IPS-18a (cell line): Measurements from ENCODE around the gene ZNF827.

Experiments
- H3K27ac ChIP-seq: one replicate; pipeline ENCODE4 v1.5.1; 2013; ENCODE audit warnings: low read length
- H3K27me3 ChIP-seq: one replicate; pipeline ENCODE4 v1.6.1; 2013; ENCODE audit warnings: mild to moderate bottlenecking, low read length; ENCODE audit not compliant: control insufficient read depth, insufficient read depth
- H3K36me3 ChIP-seq: one replicate; pipeline ENCODE4 v1.6.1; 2013; ENCODE audit warnings: low read depth, low read length; ENCODE audit not compliant: control insufficient read depth
- H3K4me1 ChIP-seq: one replicate; pipeline ENCODE4 v1.6.1; 2013; ENCODE audit warnings: low read depth, low read length; ENCODE audit not compliant: control insufficient read depth
- H3K4me3 ChIP-seq: one replicate; pipeline ENCODE4 v1.5.1; 2013; ENCODE audit warnings: low read length
- H3K9ac ChIP-seq: one replicate; pipeline ENCODE4 v1.6.1; 2013; ENCODE audit warnings: mild to moderate bottlenecking, low read length, moderate library complexity
- H3K9me3 ChIP-seq: one replicate; pipeline ENCODE4 v1.6.1; 2013; ENCODE audit warnings: low read depth, low read length; ENCODE audit not compliant: control insufficient read depth

ZNF827 gene

DNA sequence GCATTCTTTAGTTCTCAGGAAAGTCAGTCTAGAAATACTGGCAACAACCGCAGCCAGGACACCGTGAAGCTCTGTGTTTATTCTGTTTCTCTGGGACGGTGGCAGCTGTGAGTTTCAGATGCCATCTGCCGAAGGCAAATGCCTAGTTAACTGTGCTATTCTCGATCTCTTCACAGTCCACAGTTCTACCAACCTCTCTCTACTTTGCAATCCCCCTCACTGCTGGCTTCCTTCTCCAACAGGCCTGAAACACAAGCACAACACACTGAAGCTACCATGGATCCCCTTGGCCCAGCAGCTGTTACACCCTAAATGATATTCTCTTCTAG is 118.8 kb downstream of the ZNF827 start:
- Histone ChIP-seq H3K4me3 (no peak overlapping the region), H3K27me3 (no peaks in the 10 kb centered on the region), H3K36me3 (peaks cover 5% of the 10 kb centered on the region), H3K9ac (no peak overlapping the region), H3K9me3 (no peaks in the 10 kb centered on the region), H3K27ac (no peak overlapping the region), H3K4me1 (peaks cover 30% of the 10 kb centered on the region)

DNA sequence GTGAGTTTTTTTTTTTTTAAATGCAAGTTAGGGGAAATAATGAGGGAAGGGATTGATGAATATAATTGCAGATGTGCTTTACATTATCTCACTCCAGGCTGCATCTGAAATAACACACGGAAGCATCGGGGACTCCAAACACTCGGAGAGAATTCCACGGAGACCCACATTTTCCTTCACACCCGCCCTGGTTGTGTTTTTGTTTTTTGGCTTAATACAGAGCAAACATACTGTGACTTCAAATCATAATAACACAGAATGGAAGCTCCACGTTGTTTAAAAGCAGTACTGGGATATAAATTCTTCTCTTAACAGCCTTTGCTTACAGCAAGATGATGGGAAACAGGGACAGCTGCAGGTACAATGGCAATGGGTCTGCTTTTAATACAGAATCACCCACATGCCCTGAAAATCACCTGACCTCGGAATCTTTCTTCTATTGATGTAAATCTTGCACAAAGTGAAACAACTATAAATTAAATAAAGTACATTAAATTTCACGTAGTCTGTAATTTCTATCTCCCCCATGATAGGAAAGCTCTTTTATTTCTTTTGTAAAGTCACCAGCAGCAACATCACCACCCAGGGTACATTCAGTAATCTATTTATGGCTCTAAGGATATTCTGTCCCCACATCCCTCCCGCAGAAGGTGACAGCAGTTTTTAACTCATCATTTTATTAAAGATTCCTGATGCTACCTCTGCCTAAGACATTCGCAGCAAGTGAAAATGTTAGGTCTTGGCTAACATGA is 119.3 kb downstream of the ZNF827 start:
- no peaks in the 10 kb centered on the region for H3K27me3 ChIP-seq
- H3K4me1 ChIP-seq = peaks cover 25% of the 10 kb centered on the region
- H3K36me3 ChIP-seq = peaks cover 5% of the 10 kb centered on the region
- no peak overlapping the region for H3K4me3 ChIP-seq
- no peaks in the 10 kb centered on the region for H3K9me3 ChIP-seq
- H3K9ac ChIP-seq = no peak overlapping the region
- no peak overlapping the region for H3K27ac ChIP-seq

DNA sequence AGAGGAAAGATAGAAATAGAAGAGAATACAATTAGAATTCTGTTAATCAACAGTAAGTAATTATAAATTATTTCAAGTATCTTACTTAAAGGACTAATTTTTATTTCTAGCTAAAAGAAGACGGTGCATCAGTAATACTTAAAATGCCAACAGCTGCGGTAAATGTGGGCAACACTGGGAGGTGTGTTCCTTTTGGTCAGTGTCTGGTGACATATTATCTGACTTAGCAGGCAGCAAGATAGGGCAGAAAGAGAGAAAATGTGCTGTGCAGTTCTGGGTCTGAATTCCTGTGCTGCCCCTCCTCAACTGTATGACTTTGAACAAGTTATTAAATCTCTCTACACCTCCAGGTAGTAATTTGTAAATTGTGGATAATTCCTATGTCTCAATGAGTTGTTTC is 120.6 kb downstream of the ZNF827 start:
- H3K27me3 ChIP-seq = no peaks in the 10 kb centered on the region
- H3K9ac ChIP-seq = no peak overlapping the region
- no peak overlapping the region for H3K27ac ChIP-seq
- no peaks in the 10 kb centered on the region for H3K9me3 ChIP-seq
- H3K4me1 ChIP-seq = peaks cover 15% of the 10 kb centered on the region
- peaks cover 10% of the 10 kb centered on the region for H3K36me3 ChIP-seq
- no peak overlapping the region for H3K4me3 ChIP-seq

DNA sequence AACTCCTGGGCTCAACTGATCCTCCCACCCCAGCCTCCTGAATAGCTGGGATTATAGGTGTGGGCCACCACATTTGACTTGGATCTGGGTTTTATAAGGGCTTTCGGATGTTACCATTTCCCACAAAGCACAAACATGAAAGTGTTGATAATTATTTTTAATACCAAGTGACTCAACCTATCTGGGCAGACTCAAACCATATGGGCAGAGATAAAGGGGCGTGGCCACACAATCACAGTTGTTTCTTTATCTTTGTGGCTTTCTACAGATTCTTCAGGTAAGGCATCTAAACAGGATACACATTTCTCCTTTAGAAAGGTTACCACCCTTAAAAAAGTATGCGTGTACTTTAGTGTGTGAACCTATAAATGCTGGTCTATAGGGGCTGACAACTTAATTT is 122.5 kb downstream of the ZNF827 start:
- H3K4me3 ChIP-seq = no peak overlapping the region
- no peaks in the 10 kb centered on the region for H3K9me3 ChIP-seq
- no peak overlapping the region for H3K27ac ChIP-seq
- H3K36me3 ChIP-seq = peaks cover 14% of the 10 kb centered on the region
- no peaks in the 10 kb centered on the region for H3K4me1 ChIP-seq
- no peak overlapping the region for H3K9ac ChIP-seq
- no peaks in the 10 kb centered on the region for H3K27me3 ChIP-seq

DNA sequence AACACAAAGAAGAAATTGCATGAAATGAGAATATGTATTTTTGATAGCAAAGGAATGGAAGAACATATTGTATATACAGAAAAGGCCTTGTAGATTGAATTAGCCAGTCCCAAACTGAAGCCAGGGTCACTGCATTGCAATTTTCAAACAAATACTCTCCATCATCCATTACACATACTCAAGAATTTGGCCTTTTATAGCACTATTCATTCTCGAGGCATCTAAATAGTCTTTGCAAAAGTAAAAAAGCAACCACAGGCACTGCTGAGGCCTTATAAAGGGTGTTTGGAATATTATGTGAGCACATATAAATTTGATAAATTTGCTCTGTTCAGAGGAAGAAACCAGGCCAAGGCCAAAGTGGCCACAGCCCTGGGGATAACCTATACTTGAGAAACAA is 123.0 kb downstream of the ZNF827 start:
- Histone ChIP-seq H3K27me3 (no peaks in the 10 kb centered on the region), H3K4me1 (no peaks in the 10 kb centered on the region), H3K9ac (no peak overlapping the region), H3K36me3 (peaks cover 14% of the 10 kb centered on the region), H3K27ac (no peak overlapping the region), H3K4me3 (no peak overlapping the region), H3K9me3 (no peaks in the 10 kb centered on the region)

DNA sequence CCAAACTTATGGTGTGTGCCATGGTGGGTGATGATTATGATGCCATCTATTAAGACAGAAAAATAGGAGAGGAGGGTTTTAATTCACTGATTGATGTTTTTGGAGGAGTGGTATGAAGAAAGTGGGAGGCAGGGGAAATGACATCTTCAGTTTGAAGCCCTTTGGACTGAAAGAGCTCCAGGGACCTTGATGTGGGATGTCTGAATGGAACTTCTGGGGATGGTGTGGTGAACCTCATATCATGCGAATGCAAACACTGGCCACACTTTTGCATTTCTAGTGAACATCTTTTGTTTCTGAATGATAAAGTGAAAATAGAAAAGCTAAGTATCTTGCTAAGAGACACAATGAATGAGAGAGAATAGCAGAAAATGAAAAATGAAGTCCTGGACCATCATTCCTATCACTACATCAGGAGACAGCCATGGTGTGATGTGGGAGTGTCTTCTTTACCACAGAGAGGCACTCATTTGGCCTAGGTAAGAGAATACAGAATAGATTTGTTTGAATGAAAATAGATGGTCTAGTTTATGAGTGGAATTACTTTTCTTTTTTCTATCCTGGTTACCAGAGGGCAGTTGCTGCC is 123.5 kb downstream of the ZNF827 start:
- Histone ChIP-seq H3K9ac (no peak overlapping the region), H3K4me1 (no peaks in the 10 kb centered on the region), H3K36me3 (peaks cover 18% of the 10 kb centered on the region), H3K27ac (no peak overlapping the region), H3K9me3 (no peaks in the 10 kb centered on the region), H3K4me3 (no peak overlapping the region), H3K27me3 (no peaks in the 10 kb centered on the region)

DNA sequence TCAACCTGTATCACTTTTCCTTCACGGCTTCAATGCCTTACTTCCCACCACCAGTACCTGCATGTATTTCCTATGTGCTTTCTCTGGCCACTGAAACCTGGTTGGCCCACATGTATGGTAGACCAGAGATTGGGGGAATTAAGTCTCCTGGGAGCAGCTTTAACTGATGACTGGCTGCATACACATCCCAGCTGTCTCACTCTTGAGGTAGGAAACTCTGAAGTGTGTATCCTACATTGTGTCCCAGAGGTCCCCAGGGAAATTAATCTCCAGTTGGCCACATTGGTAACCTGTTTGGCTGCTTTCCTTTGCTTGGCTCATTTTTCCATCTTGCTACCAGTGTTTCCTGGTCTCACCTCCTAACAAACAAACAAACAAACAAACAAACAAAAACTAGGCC is 124.4 kb downstream of the ZNF827 start:
- H3K27me3 ChIP-seq = no peaks in the 10 kb centered on the region
- H3K27ac ChIP-seq = no peak overlapping the region
- H3K4me3 ChIP-seq = no peak overlapping the region
- H3K36me3 ChIP-seq = peaks cover 13% of the 10 kb centered on the region
- H3K9me3 ChIP-seq = no peaks in the 10 kb centered on the region
- no peak overlapping the region for H3K9ac ChIP-seq
- H3K4me1 ChIP-seq = no peaks in the 10 kb centered on the region

DNA sequence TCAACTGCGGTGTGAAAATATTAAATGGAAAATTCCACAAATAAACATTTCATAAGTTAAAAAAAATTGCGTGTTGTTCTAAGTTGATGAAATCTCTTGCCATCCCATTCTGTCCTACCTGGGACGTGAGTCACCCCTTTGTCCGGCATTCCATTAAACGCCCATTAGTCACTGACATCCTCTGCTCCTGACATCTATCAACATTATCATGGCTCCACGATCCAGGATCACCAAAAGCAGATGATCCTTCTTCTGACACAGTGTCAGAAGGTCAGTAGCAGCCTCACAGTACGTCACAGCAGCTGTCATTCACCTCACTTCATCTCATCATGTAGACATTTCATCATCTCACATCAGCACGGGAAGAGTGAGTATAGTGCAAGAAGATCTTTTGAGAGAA is 125.7 kb downstream of the ZNF827 start:
- H3K9ac ChIP-seq = no peak overlapping the region
- H3K36me3 ChIP-seq = peaks cover 13% of the 10 kb centered on the region
- peaks cover 7% of the 10 kb centered on the region for H3K4me1 ChIP-seq
- H3K4me3 ChIP-seq = no peak overlapping the region
- no peak overlapping the region for H3K27ac ChIP-seq
- no peaks in the 10 kb centered on the region for H3K9me3 ChIP-seq
- H3K27me3 ChIP-seq = no peaks in the 10 kb centered on the region

DNA sequence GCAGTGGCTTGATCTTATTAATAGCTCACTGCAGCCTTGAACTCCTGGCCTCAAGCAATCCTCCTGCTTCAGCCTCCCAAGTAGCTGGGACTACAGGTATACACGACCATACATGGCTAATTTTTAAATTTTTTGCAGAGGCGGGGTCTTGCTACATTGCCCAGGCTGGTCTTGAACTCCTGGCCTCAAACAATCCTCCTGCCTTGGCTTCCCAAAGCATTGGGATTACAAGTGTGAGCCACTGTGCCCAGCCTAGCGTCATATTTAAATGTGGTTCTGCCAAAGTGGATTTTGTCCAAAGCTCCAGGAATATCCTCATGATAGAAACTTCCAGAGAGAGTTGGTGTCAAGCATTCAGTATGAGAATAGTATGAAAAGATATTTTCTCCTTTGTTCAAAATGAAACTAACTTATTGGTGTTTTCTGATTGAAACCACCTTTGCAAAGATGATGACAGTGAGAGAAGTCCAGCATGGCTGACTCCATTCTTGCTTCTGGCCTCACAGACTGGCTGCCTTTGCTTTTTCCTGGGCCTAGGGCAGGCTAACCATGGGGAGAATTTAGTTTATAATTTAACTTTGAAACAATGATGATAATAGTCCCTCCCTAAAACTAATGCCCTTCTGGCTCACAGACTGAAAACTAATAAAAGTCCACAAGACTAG is 129.6 kb downstream of the ZNF827 start:
- Histone ChIP-seq H3K9me3 (no peaks in the 10 kb centered on the region), H3K9ac (no peak overlapping the region), H3K27me3 (no peaks in the 10 kb centered on the region), H3K36me3 (peaks cover 17% of the 10 kb centered on the region), H3K4me3 (no peak overlapping the region), H3K4me1 (peaks cover 17% of the 10 kb centered on the region), H3K27ac (no peak overlapping the region)

DNA sequence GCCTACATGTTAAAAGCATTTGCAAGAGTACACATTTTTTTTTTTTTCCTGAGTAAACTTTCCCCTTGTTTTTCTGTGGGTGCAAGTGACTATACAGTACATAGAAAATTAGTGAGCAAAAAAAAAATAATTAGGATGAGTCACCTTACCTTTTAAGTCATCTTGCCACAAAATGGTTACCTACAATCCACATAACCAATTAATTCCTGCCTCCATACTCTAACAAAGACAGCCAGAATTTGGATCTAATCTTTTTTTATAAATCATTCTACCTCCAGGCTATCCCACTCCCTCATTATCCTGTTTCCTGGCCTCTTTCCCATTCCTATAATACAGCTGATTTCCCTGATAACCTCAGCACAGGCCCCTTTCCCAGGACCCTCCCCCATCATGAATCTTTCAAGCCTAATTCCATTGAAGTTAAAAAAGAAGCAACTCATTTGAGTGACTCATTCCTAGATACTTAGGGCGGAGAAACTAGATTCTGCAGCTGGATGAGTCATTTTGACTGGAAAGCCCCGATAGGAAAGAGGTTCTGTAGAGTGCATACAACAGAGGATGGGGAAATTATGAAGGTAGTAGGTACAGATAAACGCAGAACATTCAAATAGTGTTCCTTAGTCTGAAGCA is 130.5 kb downstream of the ZNF827 start:
- Histone ChIP-seq H3K4me3 (no peak overlapping the region), H3K9ac (no peak overlapping the region), H3K27ac (peak overlapping the region; percentile 24), H3K27me3 (no peaks in the 10 kb centered on the region), H3K4me1 (peaks cover 17% of the 10 kb centered on the region), H3K36me3 (peaks cover 14% of the 10 kb centered on the region), H3K9me3 (no peaks in the 10 kb centered on the region)

DNA sequence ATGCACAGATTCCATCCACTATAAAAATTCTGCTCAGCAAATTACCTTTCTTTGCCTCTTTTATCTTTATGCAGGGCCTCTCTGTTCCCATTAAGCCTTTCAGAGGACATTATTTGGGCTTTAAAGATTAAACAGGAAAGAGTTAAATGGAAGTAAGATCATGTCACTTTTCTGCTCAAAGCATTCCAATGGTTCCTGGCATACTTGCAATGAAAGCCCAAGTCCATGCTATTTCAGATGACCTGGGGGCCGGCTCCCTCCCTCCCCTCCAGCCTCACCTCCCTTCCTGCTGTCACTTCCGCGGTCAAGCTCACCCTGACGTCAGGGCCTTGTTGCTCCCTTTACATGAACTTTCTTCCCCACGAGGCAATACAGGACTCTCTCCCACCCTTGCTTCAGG is 133.1 kb downstream of the ZNF827 start:
- Histone ChIP-seq H3K4me1 (peaks cover 28% of the 10 kb centered on the region), H3K27me3 (no peaks in the 10 kb centered on the region), H3K4me3 (no peak overlapping the region), H3K27ac (no peak overlapping the region), H3K9me3 (no peaks in the 10 kb centered on the region), H3K36me3 (peaks cover 7% of the 10 kb centered on the region), H3K9ac (no peak overlapping the region)
